Endothelial cell of umbilical vein (primary cell): ENCODE data around the gene HDAC9. TPM values are rescaled to one million over a fixed set of nuclear protein-coding genes. Genes with fewer than 3 reads are reported as not detected.
A peak's percentile ranks its signal among the peaks of the same experiment; 100 is the strongest.

Experiments
- BruUV-seq: library from RNA; stranded (reverse); fragments of 400-500 nt; replicated peaks from 2 replicates; lab custom pipeline; 2021; lab: Mats Ljungman, UMichigan
- CTCF ChIA-PET: fragments of 300-600, 350-600 bp; sonication (Branson Sonifier 250); formaldehyde crosslinking; loops from one replicate; lab custom pipeline; 2021; ENCODE audit warnings: antibody characterized with exemption, inconsistent platforms; lab: Charles Lee
- POLR2A ChIA-PET: fragments of 300-600, 350-600 bp; sonication (Branson Sonifier 250); formaldehyde crosslinking; loops from one replicate; lab custom pipeline; 2021; ENCODE audit warnings: antibody characterized with exemption, inconsistent platforms; lab: Charles Lee
- DNase-seq: peaks from one replicate; pipeline ENCODE4 v3.0.0-alpha.2; 2011; ENCODE audit warnings: low read depth, low spot score
- FAIRE-seq: peaks from 2 replicates; lab custom pipeline; 2011; peaks lifted over from hg19 to GRCh38; lab: Jason Lieb, UNC
- H2AFZ ChIP-seq: 2 replicates; pipeline ENCODE4 v1.6.0; 2012; ENCODE audit warnings: low read depth, low read length, control low read depth, inconsistent platforms
- H3K27ac ChIP-seq: 2 replicates; pipeline ENCODE4 v1.5.1; 2011; ENCODE audit warnings: low read depth, mild to moderate bottlenecking, control low read depth, low read length, moderate library complexity; ENCODE audit not compliant: insufficient read depth
- H3K27me3 ChIP-seq, 2 experiments: 2 replicates each; pipeline versions ENCODE4 v1.6.0 to v1.6.1; 2011; ENCODE audit warnings: low read length in 2 of 2, mixed read lengths in 1 of 2; ENCODE audit not compliant: control insufficient read depth in 2 of 2, insufficient read depth in 2 of 2
- H3K36me3 ChIP-seq, 2 experiments: 2 replicates in 1 of 2; 3 replicates in 1 of 2; pipeline ENCODE4 v1.5.1; 2011; ENCODE audit warnings: low read length in 2 of 2, mild to moderate bottlenecking in 1 of 2, moderate library complexity in 1 of 2; ENCODE audit not compliant: control insufficient read depth in 2 of 2, insufficient read depth in 2 of 2; ENCODE audit errors: extremely low read depth in 1 of 2
- H3K4me1 ChIP-seq: 3 replicates; pipeline ENCODE4 v1.5.1; 2011; ENCODE audit warnings: mild to moderate bottlenecking, low read length; ENCODE audit not compliant: control insufficient read depth, insufficient read depth; ENCODE audit errors: extremely low read depth
- H3K4me2 ChIP-seq: 2 replicates; pipeline ENCODE4 v1.6.1; 2011; ENCODE audit warnings: low read length, control low read depth, mixed read lengths; ENCODE audit not compliant: insufficient read depth
- H3K4me3 ChIP-seq, 3 experiments: fragments of 200-600 bp in 1 of 3; sonication (generic), shearing (Covaris generic) in 1 of 3; replicated peaks in 1 of 3; 2 replicates each; pipeline ENCODE4 v1.5.1; 2011 to 2016; ENCODE audit warnings: control low read depth in 3 of 3, low read length in 3 of 3, mild to moderate bottlenecking in 2 of 3, inconsistent platforms in 1 of 3, low read depth in 1 of 3, moderate library complexity in 1 of 3; ENCODE audit not compliant: insufficient read depth in 1 of 3
- H3K79me2 ChIP-seq: 2 replicates; pipeline ENCODE4 v1.6.0; 2012; ENCODE audit warnings: low read length, inconsistent platforms; ENCODE audit not compliant: control insufficient read depth, insufficient read depth
- H3K9ac ChIP-seq: replicated peaks from 2 replicates; pipeline ENCODE3; 2011; ENCODE audit warnings: low read length, control low read depth; ENCODE audit not compliant: insufficient read depth; ENCODE audit errors: extremely low read depth
- H3K9me1 ChIP-seq: replicated peaks from 3 replicates; pipeline ENCODE4 v1.6.0; 2011; ENCODE audit warnings: mild to moderate bottlenecking, low read length; ENCODE audit not compliant: control insufficient read depth, insufficient read depth; ENCODE audit errors: extremely low read depth
- H3K9me3 ChIP-seq: replicated peaks from 2 replicates; pipeline ENCODE4 v1.5.1; 2012; ENCODE audit warnings: low read length, inconsistent platforms; ENCODE audit not compliant: control insufficient read depth, insufficient read depth
- H4K20me1 ChIP-seq: replicated peaks from 2 replicates; pipeline ENCODE3; 2011; ENCODE audit warnings: mild to moderate bottlenecking, low read length; ENCODE audit not compliant: control insufficient read depth, insufficient read depth; ENCODE audit errors: extremely low read depth
- EZH2 ChIP-seq: IDR thresholded peaks from 2 replicates; pipeline ENCODE4 v1.6.1; 2012; ENCODE audit warnings: borderline replicate concordance, low read depth, mild to moderate bottlenecking, moderate library complexity, low read length, inconsistent platforms; ENCODE audit not compliant: severe bottlenecking
- FOS ChIP-seq: IDR thresholded peaks from 2 replicates; pipeline ENCODE4 v1.6.1; 2011; ENCODE audit warnings: mild to moderate bottlenecking, low read length, moderate library complexity, borderline replicate concordance; ENCODE audit not compliant: insufficient read depth
- GATA2 ChIP-seq: IDR thresholded peaks from 2 replicates; pipeline ENCODE4 v1.7.0; 2011; ENCODE audit warnings: low read depth, mild to moderate bottlenecking, moderate library complexity, mixed read lengths, low read length; ENCODE audit not compliant: insufficient read length, insufficient read depth
- JUN ChIP-seq: IDR thresholded peaks from 2 replicates; pipeline ENCODE4 v1.6.1; 2011; ENCODE audit warnings: borderline replicate concordance, low read depth; ENCODE audit not compliant: insufficient read length, insufficient read depth
- MYC ChIP-seq: IDR thresholded peaks from one replicate; pipeline ENCODE4 v1.6.1; 2011; ENCODE audit warnings: mild to moderate bottlenecking, low read depth, low read length
- POLR2A ChIP-seq: IDR thresholded peaks from 2 replicates; pipeline ENCODE4 v1.6.1; 2012; ENCODE audit warnings: low read depth, mild to moderate bottlenecking, control low read depth, low read length
- POLR2AphosphoS5 ChIP-seq: IDR thresholded peaks from 2 replicates; pipeline ENCODE4 v1.6.1; 2012; ENCODE audit warnings: low read depth, mild to moderate bottlenecking, control low read depth, low read length, moderate library complexity; ENCODE audit not compliant: insufficient read depth
- dilution Hi-C: fragments of 300-500 bp; cut with MboI; formaldehyde crosslinking; loops from one replicate; pipeline ENCODE4 v1.15.0; 2019; ENCODE audit warnings: low sequenced_read_pairs; ENCODE audit not compliant: extremely low pct_ligation_motif_present
- intact Hi-C: fragments of 100-400 bp; cut with micrococcal nuclease; formaldehyde crosslinking; loops from one replicate; pipeline ENCODE4 v1.10.0; 2022
- polyA plus RNA-seq, 4 experiments: library from polyadenylated mRNA; depleted of rRNA in 3 of 4; stranded (reverse) in 3 of 4; unstranded in 1 of 4; fragments of >200 nt; gene quantifications; 2 replicates each; pipeline versions ENCODE4 v1.2.1 to v1.2.3, GENCODE V29; 2011 to 2012; ENCODE audit warnings: missing spikeins in 1 of 4
- total RNA-seq: library from RNA; stranded (reverse); gene quantifications from 2 replicates; pipeline ENCODE4 v1.2.3, GENCODE V29; 2021
- TF ChIP-seq, protein P1 (sequence below), 2 donors: IDR thresholded peaks; 1 replicate in 1 of 2; 2 replicates in 1 of 2; pipeline ENCODE4 v1.5.1; 2011; ENCODE audit warnings: low read length in 2 of 2, mild to moderate bottlenecking in 2 of 2, moderate library complexity in 2 of 2, control low read depth in 1 of 2, inconsistent platforms in 1 of 2, low read depth in 1 of 2; ENCODE audit not compliant: insufficient read depth in 1 of 2; ENCODE audit errors: extremely low read depth in 1 of 2
- TF ChIP-seq, protein P2 (sequence below): IDR thresholded peaks from 2 replicates; pipeline ENCODE4 v1.6.1; 2011; ENCODE audit not compliant: insufficient read depth, insufficient read length

The HDAC9 gene
- total and polyA plus RNA-seq, 2 donors (not counting 3 experiments of a cell fraction or from before 2014, with no cell fraction given): 1.8 to 11.6 TPM

DNA sequence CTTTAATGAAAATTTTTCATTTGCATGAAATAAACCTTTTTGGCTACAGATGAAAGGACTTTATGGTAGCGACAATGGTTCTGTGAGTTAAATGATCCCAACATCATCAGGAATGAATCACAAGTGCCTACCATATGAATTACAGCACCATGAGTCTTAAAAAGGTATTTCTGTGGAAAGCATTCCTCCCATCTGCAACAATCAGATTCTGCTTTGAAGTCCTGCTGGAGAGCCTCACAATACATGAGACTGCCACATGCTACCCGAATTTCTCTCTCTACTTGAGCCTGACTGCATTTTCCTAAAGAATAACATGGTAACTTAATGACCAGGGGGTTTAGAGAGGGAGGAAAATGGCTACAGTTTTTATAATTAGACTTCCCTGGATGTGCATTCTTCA lies 431.6 kb downstream of the HDAC9 start:
- Histone ChIP-seq H3K9ac (no peak overlapping the region), H3K9me1 (no peaks in the 10 kb centered on the region), H2AFZ (no peak overlapping the region), H4K20me1 (no peaks in the 10 kb centered on the region), H3K79me2 (no peaks in the 10 kb centered on the region), H3K36me3 (no peaks in the 10 kb centered on the region), H3K4me1 (no peaks in the 10 kb centered on the region), H3K27me3 (no peaks in the 10 kb centered on the region), H3K4me3 (no peak overlapping the region), H3K9me3 (no peaks in the 10 kb centered on the region), H3K27ac (no peak overlapping the region), H3K4me2 (no peak overlapping the region)
- ChIA-PET POLR2A (no interaction called here), CTCF (no interaction called here)
- TF ChIP-seq EZH2 (no peak), POLR2AphosphoS5 (no peak), GATA2 (no peak), JUN (no peak), MYC (no peak), POLR2A (no peak), FOS (no peak)
- TF ChIP-seq, protein P1, sequence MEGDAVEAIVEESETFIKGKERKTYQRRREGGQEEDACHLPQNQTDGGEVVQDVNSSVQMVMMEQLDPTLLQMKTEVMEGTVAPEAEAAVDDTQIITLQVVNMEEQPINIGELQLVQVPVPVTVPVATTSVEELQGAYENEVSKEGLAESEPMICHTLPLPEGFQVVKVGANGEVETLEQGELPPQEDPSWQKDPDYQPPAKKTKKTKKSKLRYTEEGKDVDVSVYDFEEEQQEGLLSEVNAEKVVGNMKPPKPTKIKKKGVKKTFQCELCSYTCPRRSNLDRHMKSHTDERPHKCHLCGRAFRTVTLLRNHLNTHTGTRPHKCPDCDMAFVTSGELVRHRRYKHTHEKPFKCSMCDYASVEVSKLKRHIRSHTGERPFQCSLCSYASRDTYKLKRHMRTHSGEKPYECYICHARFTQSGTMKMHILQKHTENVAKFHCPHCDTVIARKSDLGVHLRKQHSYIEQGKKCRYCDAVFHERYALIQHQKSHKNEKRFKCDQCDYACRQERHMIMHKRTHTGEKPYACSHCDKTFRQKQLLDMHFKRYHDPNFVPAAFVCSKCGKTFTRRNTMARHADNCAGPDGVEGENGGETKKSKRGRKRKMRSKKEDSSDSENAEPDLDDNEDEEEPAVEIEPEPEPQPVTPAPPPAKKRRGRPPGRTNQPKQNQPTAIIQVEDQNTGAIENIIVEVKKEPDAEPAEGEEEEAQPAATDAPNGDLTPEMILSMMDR (IDR thresholded peaks at IDR 0.05; ENCODE audit: extremely low read depth in 1 of 2, insufficient read depth in 1 of 2, low read depth in 1 of 2, low read length in 2 of 2): no peak
- TF ChIP-seq, protein P2, sequence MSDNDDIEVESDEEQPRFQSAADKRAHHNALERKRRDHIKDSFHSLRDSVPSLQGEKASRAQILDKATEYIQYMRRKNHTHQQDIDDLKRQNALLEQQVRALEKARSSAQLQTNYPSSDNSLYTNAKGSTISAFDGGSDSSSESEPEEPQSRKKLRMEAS: no peak
- dilution Hi-C loops: no loop called here
- intact Hi-C loops: no loop called here
- BruUV-seq: no TSS peak
- DNase-seq (no peak), FAIRE-seq (peak; percentile 21)
